MCF 10A (cell line): ENCODE results near the gene MSANTD1. TPM values are rescaled to one million over a fixed set of nuclear protein-coding genes. Genes with fewer than 3 reads are reported as not detected.

ENCODE experiments used
- BruUV-seq: library from RNA; stranded (reverse); fragments of 400-500 nt; replicated peaks from 2 replicates; lab custom pipeline; 2021; lab: Mats Ljungman, UMichigan
- CTCF ChIA-PET: fragments of 300-600 bp; sonication (Branson Sonifier 250); formaldehyde crosslinking; extraction: SDS; loops from one replicate; lab custom pipeline; 2021; ENCODE audit warnings: antibody characterized with exemption, inconsistent platforms; lab: Yijun Ruan, JAX
- POLR2A ChIA-PET: fragments of 300-600, 350-650 bp; sonication (Branson Sonifier 250); formaldehyde crosslinking; extraction: SDS; loops from one replicate; lab custom pipeline; 2020; ENCODE audit warnings: antibody characterized with exemption, inconsistent platforms; lab: Yijun Ruan, JAX
- DNase-seq: peaks from one replicate; pipeline ENCODE4 v3.0.0-alpha.2; 2018; ENCODE audit not compliant: unreplicated experiment
- H3K27ac Mint-ChIP-seq: one replicate; pipeline ENCODE4 v1.8.0; 2022; ENCODE audit warnings: mild to moderate bottlenecking, low read depth, mixed read lengths; ENCODE audit not compliant: unreplicated experiment
- H3K27me3 Mint-ChIP-seq: one replicate; pipeline ENCODE4 v1.8.0; 2022; ENCODE audit warnings: mixed read lengths; ENCODE audit not compliant: insufficient read depth, unreplicated experiment
- H3K36me3 Mint-ChIP-seq: one replicate; pipeline ENCODE4 v1.8.0; 2022; ENCODE audit warnings: mild to moderate bottlenecking, moderate library complexity, mixed read lengths; ENCODE audit not compliant: insufficient read depth, unreplicated experiment
- H3K4me1 Mint-ChIP-seq: one replicate; pipeline ENCODE4 v1.8.0; 2022; ENCODE audit warnings: mixed read lengths; ENCODE audit not compliant: insufficient read depth, unreplicated experiment
- H3K4me3 Mint-ChIP-seq: one replicate; pipeline ENCODE4 v1.8.0; 2022; ENCODE audit warnings: mild to moderate bottlenecking, moderate library complexity, mixed read lengths; ENCODE audit not compliant: unreplicated experiment
- H3K9me3 Mint-ChIP-seq: one replicate; pipeline ENCODE4 v1.8.0; 2022; ENCODE audit warnings: mixed read lengths; ENCODE audit not compliant: unreplicated experiment
- CTCF ChIP-seq: fragments of 200-600 bp; IDR thresholded peaks from one replicate; pipeline ENCODE4 v1.8.0; 2022; ENCODE audit warnings: antibody characterized with exemption, mild to moderate bottlenecking; ENCODE audit not compliant: unreplicated experiment
- intact Hi-C: fragments of 100-400 bp; cut with micrococcal nuclease; formaldehyde crosslinking; loops from 2 replicates; pipeline ENCODE4 v1.14.1; 2022
- total RNA-seq: library from RNA; stranded (reverse); gene quantifications from 2 replicates; pipeline ENCODE4 v1.2.3, GENCODE V29; 2022

MSANTD1 gene
- total RNA-seq, 1 experiment from 2014 or later = 0.37 TPM

- ChIA-PET CTCF (no interaction called here), POLR2A (no interaction called here)
- no peak overlapping the region for H3K4me3 Mint-ChIP-seq
- no peaks in the 10 kb centered on the region for H3K9me3 Mint-ChIP-seq
- no peak for DNase-seq
- H3K36me3 Mint-ChIP-seq = no peaks in the 10 kb centered on the region
- H3K27me3 Mint-ChIP-seq = peaks cover 21% of the 10 kb centered on the region
- intact Hi-C loops = no loop called here
- no peak overlapping the region for H3K27ac Mint-ChIP-seq
- BruUV-seq = no TSS peak
- TF ChIP-seq CTCF = no peak
- peaks cover 3% of the 10 kb centered on the region for H3K4me1 Mint-ChIP-seq
These were observed 14.3 kb downstream of the MSANTD1 start for GRCh38 chr4:3263053-3263875.

GRCh38 chr4:3263876-3264193 is 14.9 kb downstream of the MSANTD1 start:
- no TSS peak for BruUV-seq
- TF ChIP-seq CTCF = no peak

GRCh38 chr4:3266076-3266475 is 17.1 kb downstream of the MSANTD1 start:
- no peak for TF ChIP-seq CTCF

More at GRCh38 chr4:3263876-3264193, 14.9 kb downstream of the MSANTD1 start:
- Mint-ChIP-seq H3K36me3 (no peaks in the 10 kb centered on the region), H3K9me3 (no peaks in the 10 kb centered on the region), H3K27me3 (peaks cover 21% of the 10 kb centered on the region), H3K27ac (no peak overlapping the region), H3K4me1 (peaks cover 5% of the 10 kb centered on the region), H3K4me3 (no peak overlapping the region)
- ChIA-PET CTCF (no interaction called here), POLR2A (no interaction called here)
- no peak for DNase-seq
- intact Hi-C loops = no loop called here

GRCh38 chr4:3267576-3268394 is 18.8 kb downstream of the MSANTD1 start:
- Mint-ChIP-seq H3K27me3 (peaks cover 42% of the 10 kb centered on the region), H3K27ac (no peak overlapping the region), H3K4me1 (peaks cover 5% of the 10 kb centered on the region), H3K9me3 (no peaks in the 10 kb centered on the region), H3K36me3 (no peaks in the 10 kb centered on the region), H3K4me3 (no peak overlapping the region)
- BruUV-seq = no TSS peak
- ChIA-PET CTCF (no interaction called here), POLR2A (no interaction called here)
- intact Hi-C loops = no loop called here
- DNase-seq = no peak
- no peak for TF ChIP-seq CTCF

More at GRCh38 chr4:3266076-3266475, 17.1 kb downstream of the MSANTD1 start:
- no peaks in the 10 kb centered on the region for H3K9me3 Mint-ChIP-seq
- peaks cover 5% of the 10 kb centered on the region for H3K4me1 Mint-ChIP-seq
- intact Hi-C loops = no loop called here
- ChIA-PET POLR2A (no interaction called here), CTCF (no interaction called here)
- no peak overlapping the region for H3K4me3 Mint-ChIP-seq
- no peak overlapping the region for H3K27ac Mint-ChIP-seq
- H3K36me3 Mint-ChIP-seq = no peaks in the 10 kb centered on the region
- peaks cover 24% of the 10 kb centered on the region for H3K27me3 Mint-ChIP-seq
- no peak for DNase-seq
- BruUV-seq = no TSS peak
